GM12878 (cell line): ENCODE data around the gene PELI2. TPM values are rescaled to one million over a fixed set of nuclear protein-coding genes. Genes with fewer than 3 reads are reported as not detected.

Source experiments
- ATAC-seq: fragments of 200-7000 bp; cut with Tn5 transposase; 3 replicates; pipeline ENCODE4 v1.9.1; 2020; ENCODE audit warnings: mild to moderate bottlenecking, moderate library complexity
- BruUV-seq: library from RNA; stranded (reverse); fragments of 400-500 nt; replicated peaks from 2 replicates; lab custom pipeline; 2021; lab: Mats Ljungman, UMichigan
- CTCF ChIA-PET: fragments of 300-600 bp; sonication (Branson Sonifier 250); formaldehyde crosslinking; extraction: SDS; loops from one replicate; lab custom pipeline; 2021; ENCODE audit warnings: inconsistent platforms; lab: Yijun Ruan, JAX
- POLR2A ChIA-PET: fragments of 350-600 bp; formaldehyde crosslinking; extraction: SDS; loops from one replicate; lab custom pipeline; 2021; ENCODE audit warnings: inconsistent platforms; lab: Charles Lee
- RAD21 ChIA-PET: fragments of 300-600 bp; sonication (Branson Sonifier 250); formaldehyde crosslinking; loops from one replicate; lab custom pipeline; 2023; ENCODE audit warnings: antibody characterized with exemption; ENCODE audit not compliant: unreplicated experiment; lab: Charles Lee
- SMC1A ChIA-PET: fragments of 300-600 bp; sonication (Branson Sonifier 250); formaldehyde crosslinking; loops from one replicate; lab custom pipeline; 2023; ENCODE audit not compliant: unreplicated experiment, uncharacterized antibody; lab: Charles Lee
- DNase-seq: peaks from one replicate; pipeline ENCODE4 v3.0.0-alpha.2; 2011; ENCODE audit warnings: low read depth, low spot score
- FAIRE-seq: peaks from 3 replicates; lab custom pipeline; 2011; peaks lifted over from hg19 to GRCh38; lab: Jason Lieb, UNC
- H2AFZ ChIP-seq: 2 replicates; pipeline ENCODE4 v1.6.0; 2011; ENCODE audit warnings: low read depth, low read length, control low read depth; ENCODE audit not compliant: control insufficient read depth
- H3K27ac ChIP-seq: 2 replicates; pipeline ENCODE4 v1.5.1; 2011; ENCODE audit warnings: control low read depth; ENCODE audit not compliant: control insufficient read depth, insufficient read depth
- H3K27me3 ChIP-seq, 2 experiments: replicated peaks in 1 of 2; 2 replicates each; pipeline versions ENCODE4 v1.6.0 to v1.6.1; 2011; ENCODE audit warnings: low read length in 1 of 2; ENCODE audit not compliant: control insufficient read depth in 2 of 2, insufficient read depth in 2 of 2
- H3K36me3 ChIP-seq, 2 experiments: 2 replicates each; pipeline ENCODE4 v1.5.1; 2011; ENCODE audit warnings: low read length in 1 of 2; ENCODE audit not compliant: control insufficient read depth in 2 of 2, insufficient read depth in 2 of 2
- H3K4me1 ChIP-seq: 2 replicates; pipeline ENCODE4 v1.6.1; 2011; ENCODE audit warnings: mild to moderate bottlenecking, low read length, moderate library complexity, mixed read lengths; ENCODE audit not compliant: control insufficient read depth, insufficient read depth
- H3K4me2 ChIP-seq: 2 replicates; pipeline ENCODE4 v1.6.0; 2011; ENCODE audit warnings: control low read depth; ENCODE audit not compliant: control insufficient read depth, insufficient read depth
- H3K4me3 ChIP-seq: fragments of 200-600 bp; sonication (generic); 2 replicates; pipeline ENCODE4 v1.5.1; 2016
- H3K79me2 ChIP-seq: 2 replicates; pipeline ENCODE4 v1.6.0; 2011; ENCODE audit warnings: low read length; ENCODE audit not compliant: control insufficient read depth, insufficient read depth
- H3K9ac ChIP-seq: 2 replicates; pipeline ENCODE4 v1.8.0; 2011; ENCODE audit warnings: low read length, control low read depth, mixed read lengths; ENCODE audit not compliant: control insufficient read depth, insufficient read depth
- H3K9me3 ChIP-seq: replicated peaks from 3 replicates; pipeline ENCODE4 v1.5.1; 2011; ENCODE audit warnings: mild to moderate bottlenecking, low read length; ENCODE audit not compliant: control insufficient read depth, insufficient read depth
- H4K20me1 ChIP-seq: 2 replicates; pipeline ENCODE4 v1.6.0; 2011; ENCODE audit not compliant: control insufficient read depth, insufficient read depth
- SIN3A ChIP-seq: IDR thresholded peaks from 2 replicates; pipeline ENCODE4 v1.6.1; 2012; ENCODE audit warnings: low read depth, low read length, improper control_type of control experiment
- SMC3 ChIP-seq: IDR thresholded peaks from 2 replicates; pipeline ENCODE4 v1.6.1; 2011; ENCODE audit warnings: low read length, improper control_type of control experiment, borderline replicate concordance
- STAT3 ChIP-seq: IDR thresholded peaks from 2 replicates; pipeline ENCODE4 v1.6.1; 2011; ENCODE audit warnings: low read depth, low read length, improper control_type of control experiment
- WGBS: methylation state at CpG from one replicate; pipeline ENCODE4 v1.1.6; 2016; ENCODE audit warnings: low lambda C conversion rate; ENCODE audit not compliant: insufficient replicate concordance, insufficient coverage; ENCODE audit errors: missing lambda C conversion rate; 5-methylcytosine and 5-hydroxymethylcytosine counted together
- in situ Hi-C: fragments of 300-500 bp; cut with MboI; formaldehyde crosslinking; loops from 9 replicates; pipeline ENCODE4 v1.14.3; 2018; ENCODE audit warnings: mixed read lengths
- intact Hi-C: fragments of 100-400 bp; cut with micrococcal nuclease; formaldehyde crosslinking; loops from one replicate; pipeline ENCODE4 v1.14.2; 2022; ENCODE audit not compliant: unreplicated experiment
- polyA plus RNA-seq, 11 experiments: library from polyadenylated mRNA; depleted of rRNA in 4 of 11; unstranded in 6 of 11; stranded (reverse) in 5 of 11; fragments of >200 nt; fragmentation: Nextera tagmentation in 4 of 11; fragmentation: Illumina TruSeq in 1 of 11; extraction: Ambion mirVana in 4 of 11; extraction: Trizol in 1 of 11; gene quantifications; 1 replicate in 1 of 11; 2 replicates in 10 of 11; pipeline versions ENCODE4 v1.2.1 to v1.2.3, GENCODE V29; 2011 to 2016; ENCODE audit warnings: inconsistent platforms in 2 of 11, missing spikeins in 2 of 11, low read depth in 1 of 11
- total RNA-seq, 4 experiments: library from RNA; depleted of rRNA in 3 of 4; stranded (reverse); fragments of >200 nt in 3 of 4; fragmentation: Illumina TruSeq in 1 of 4; extraction: Trizol in 1 of 4; gene quantifications; 2 replicates each; pipeline versions ENCODE4 v1.2.1 to v1.2.3, GENCODE V29; 2013 to 2021
- TF ChIP-seq, protein P1 (sequence below): fragments of 450-650 bp; formaldehyde crosslinking; IDR thresholded peaks from 2 replicates; pipeline ENCODE4 v1.5.0; 2022; ENCODE audit warnings: mild to moderate bottlenecking, missing genetic modification characterization

PELI2 gene
- total and polyA plus RNA-seq, 10 of the 15 experiments (the other 5 are each of a cell fraction or from before 2014, with no cell fraction given) = under 0.01 to 0.10 (median 0.01) TPM; not detected in 3

DNA sequence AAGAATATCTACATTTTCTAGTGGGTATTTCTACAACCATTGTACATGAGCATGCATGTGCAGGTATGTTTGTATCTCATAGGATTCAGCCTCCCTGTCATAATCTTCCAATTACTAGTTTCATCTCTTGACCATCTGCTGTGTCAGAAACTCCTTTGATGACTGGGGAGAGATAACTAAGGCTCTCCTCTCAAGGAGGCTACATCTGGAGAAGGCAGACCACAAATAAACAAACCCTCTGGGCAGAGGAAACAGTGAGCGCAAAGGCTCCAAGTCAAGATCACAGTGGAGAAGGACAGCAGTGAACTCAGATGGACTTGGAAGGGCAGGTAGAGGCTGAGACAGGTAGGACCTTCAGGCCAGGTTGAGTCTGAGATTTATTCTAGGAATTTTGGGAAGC is 166.4 kb downstream of the PELI2 start:
- Histone ChIP-seq H3K9me3 (no peaks in the 10 kb centered on the region), H3K79me2 (no peaks in the 10 kb centered on the region), H3K9ac (no peak overlapping the region), H3K27ac (no peak overlapping the region), H3K4me2 (no peak overlapping the region), H3K4me1 (no peaks in the 10 kb centered on the region), H3K27me3 (no peaks in the 10 kb centered on the region; a peak in 1 of 4 replicates), H3K4me3 (no peak overlapping the region), H4K20me1 (no peaks in the 10 kb centered on the region), H3K36me3 (no peaks in the 10 kb centered on the region), H2AFZ (no peak overlapping the region)
- TF ChIP-seq SIN3A (no peak), SMC3 (no peak), STAT3 (no peak)
- TF ChIP-seq, protein P1, sequence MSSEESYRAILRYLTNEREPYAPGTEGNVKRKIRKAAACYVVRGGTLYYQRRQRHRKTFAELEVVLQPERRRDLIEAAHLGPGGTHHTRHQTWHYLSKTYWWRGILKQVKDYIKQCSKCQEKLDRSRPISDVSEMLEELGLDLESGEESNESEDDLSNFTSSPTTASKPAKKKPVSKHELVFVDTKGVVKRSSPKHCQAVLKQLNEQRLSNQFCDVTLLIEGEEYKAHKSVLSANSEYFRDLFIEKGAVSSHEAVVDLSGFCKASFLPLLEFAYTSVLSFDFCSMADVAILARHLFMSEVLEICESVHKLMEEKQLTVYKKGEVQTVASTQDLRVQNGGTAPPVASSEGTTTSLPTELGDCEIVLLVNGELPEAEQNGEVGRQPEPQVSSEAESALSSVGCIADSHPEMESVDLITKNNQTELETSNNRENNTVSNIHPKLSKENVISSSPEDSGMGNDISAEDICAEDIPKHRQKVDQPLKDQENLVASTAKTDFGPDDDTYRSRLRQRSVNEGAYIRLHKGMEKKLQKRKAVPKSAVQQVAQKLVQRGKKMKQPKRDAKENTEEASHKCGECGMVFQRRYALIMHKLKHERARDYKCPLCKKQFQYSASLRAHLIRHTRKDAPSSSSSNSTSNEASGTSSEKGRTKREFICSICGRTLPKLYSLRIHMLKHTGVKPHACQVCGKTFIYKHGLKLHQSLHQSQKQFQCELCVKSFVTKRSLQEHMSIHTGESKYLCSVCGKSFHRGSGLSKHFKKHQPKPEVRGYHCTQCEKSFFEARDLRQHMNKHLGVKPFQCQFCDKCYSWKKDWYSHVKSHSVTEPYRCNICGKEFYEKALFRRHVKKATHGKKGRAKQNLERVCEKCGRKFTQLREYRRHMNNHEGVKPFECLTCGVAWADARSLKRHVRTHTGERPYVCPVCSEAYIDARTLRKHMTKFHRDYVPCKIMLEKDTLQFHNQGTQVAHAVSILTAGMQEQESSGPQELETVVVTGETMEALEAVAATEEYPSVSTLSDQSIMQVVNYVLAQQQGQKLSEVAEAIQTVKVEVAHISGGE = no peak
- in situ Hi-C loops (no loop called here), intact Hi-C loops (no loop called here)
- no peak for FAIRE-seq
- no TSS peak for BruUV-seq
- CTCF ChIA-PET = no interaction called here
- ATAC-seq = no peak
- RAD21 ChIA-PET = no interaction called here
- 100% methylated on average over 1 of the region's 1 CpG for WGBS
- POLR2A ChIA-PET = no interaction called here
- SMC1A ChIA-PET = no interaction called here
- no peak for DNase-seq
